AG09319 (cell line): ENCODE data around the gene GALNT13.

ENCODE experiments used
- DNase-seq: peaks from one replicate; pipeline ENCODE4 v3.0.0-alpha.2; 2010; ENCODE audit warnings: low read depth; ENCODE audit errors: extremely low read depth
- CTCF ChIP-seq: IDR thresholded peaks from 2 replicates; pipeline ENCODE4 v1.5.1; 2011; ENCODE audit warnings: low read depth, mild to moderate bottlenecking, inconsistent platforms, low read length, moderate library complexity

The GALNT13 gene

GRCh38 chr2:154032220-154032619 lies 160.5 kb downstream of the GALNT13 start:
- no peak for DNase-seq
- no peak for TF ChIP-seq CTCF

GRCh38 chr2:154046493-154046892 lies 174.8 kb downstream of the GALNT13 start:
- no peak for DNase-seq
- TF ChIP-seq CTCF, result no peak

- no peak for TF ChIP-seq CTCF
Observed at GRCh38 chr2:154048905-154049304, 177.2 kb downstream of the GALNT13 start.

GRCh38 chr2:154049561-154049960 lies 177.8 kb downstream of the GALNT13 start:
- no peak for DNase-seq
- TF ChIP-seq CTCF, result no peak

More at GRCh38 chr2:154048905-154049304, 177.2 kb downstream of the GALNT13 start:
- no peak for DNase-seq

GRCh38 chr2:154067124-154067523 lies 195.4 kb downstream of the GALNT13 start:
- TF ChIP-seq CTCF, result no peak
- DNase-seq, result no peak

- TF ChIP-seq CTCF, result no peak
- no peak for DNase-seq
Observed at GRCh38 chr2:154078926-154079325, 207.2 kb downstream of the GALNT13 start.

GRCh38 chr2:154092571-154092970 lies 220.8 kb downstream of the GALNT13 start:
- no peak for TF ChIP-seq CTCF
- no peak for DNase-seq
